22Rv1 (cell line): ENCODE results near the gene CDK6.

Source experiments
- H3K27ac ChIP-seq: fragments of 450-650 bp; 2 replicates; pipeline ENCODE4 v1.5.1; 2017
- CTCF ChIP-seq: fragments of 450-650 bp; IDR thresholded peaks from 2 replicates; pipeline ENCODE4 v1.5.1; 2017; ENCODE audit warnings: mild to moderate bottlenecking
- ZFX ChIP-seq: fragments of 450-650 bp; IDR thresholded peaks from 2 replicates; pipeline ENCODE4 v1.6.1; 2017; ENCODE audit warnings: antibody characterized with exemption, borderline replicate concordance

The CDK6 gene

GRCh38 chr7:92781117-92781720 lies 55.2 kb downstream of the CDK6 start:
- TF ChIP-seq CTCF (no peak), ZFX (no peak)
- no peak overlapping the region for H3K27ac ChIP-seq

- TF ChIP-seq CTCF = no peak
- TF ChIP-seq ZFX = no peak
- no peak overlapping the region for H3K27ac ChIP-seq
Observed at GRCh38 chr7:92778972-92779371, 57.4 kb downstream of the CDK6 start.

- TF ChIP-seq ZFX = no peak
- no peak for TF ChIP-seq CTCF
- no peak overlapping the region for H3K27ac ChIP-seq
Observed at GRCh38 chr7:92777993-92778392, 58.4 kb downstream of the CDK6 start.

- no peak overlapping the region for H3K27ac ChIP-seq
- TF ChIP-seq CTCF = no peak
- no peak for TF ChIP-seq ZFX
Observed at GRCh38 chr7:92773808-92774207, 62.6 kb downstream of the CDK6 start.

GRCh38 chr7:92769844-92770243 lies 66.5 kb downstream of the CDK6 start:
- TF ChIP-seq CTCF (no peak), ZFX (no peak)
- H3K27ac ChIP-seq = no peak overlapping the region

- H3K27ac ChIP-seq = no peak overlapping the region
- TF ChIP-seq CTCF (no peak), ZFX (no peak)
Observed at GRCh38 chr7:92769394-92769699, 67.0 kb downstream of the CDK6 start.

- H3K27ac ChIP-seq = no peak overlapping the region
- TF ChIP-seq CTCF (no peak), ZFX (no peak)
Observed at GRCh38 chr7:92768501-92769393, 67.6 kb downstream of the CDK6 start.
